ENCODE data around the gene CGB8.

CGB8 gene

GRCh38 chr19:49014123-49014869, 34.6 kb downstream of the CGB8 start:
- no peak overlapping the region for H3K9ac ChIP-seq (ENCODE audit: low read depth, low read length)
- TF ChIP-seq EZH2 (IDR thresholded peaks at IDR 0.05; ENCODE audit: borderline replicate concordance, low read depth, low read length, severe bottlenecking) (no peak), CTCF (IDR thresholded peaks at IDR 0.05; ENCODE audit: borderline replicate concordance, extremely low read depth, low read length, poor library complexity, severe bottlenecking) (no peak)
- H3K27me3 ChIP-seq (ENCODE audit: insufficient read depth, low read length, poor library complexity): peaks cover 3% of the 10 kb centered on the region
- no peak for ATAC-seq (ENCODE audit: insufficient read depth, low read depth)
- no peak overlapping the region for H3K27ac ChIP-seq (ENCODE audit: low read length)
- H3K4me1 ChIP-seq (ENCODE audit: insufficient read depth, low read length): no peaks in the 10 kb centered on the region
- peaks cover 71% of the 10 kb centered on the region for H3K36me3 ChIP-seq (ENCODE audit: insufficient read depth, low read length)
- H4K20me1 ChIP-seq (ENCODE audit: insufficient read depth, low read length): peaks cover 22% of the 10 kb centered on the region; the same call in 1 of the 2 replicates
- no peaks in the 10 kb centered on the region for H3K79me2 ChIP-seq (ENCODE audit: insufficient read depth, low read length)
- no peaks in the 10 kb centered on the region for H3K9me3 ChIP-seq (ENCODE audit: insufficient read depth, low read length, severe bottlenecking)
- DNase-seq: no peak
- no peak overlapping the region for H2AFZ ChIP-seq (ENCODE audit: low read depth, low read length)
- H3K4me3 ChIP-seq (ENCODE audit: low read depth in 1 of 2, low read length in 2 of 2): no peak overlapping the region
- H3K4me2 ChIP-seq (ENCODE audit: insufficient read depth, low read length): no peak overlapping the region

GRCh38 chr19:49011194-49011593, 37.7 kb downstream of the CGB8 start:
- Histone ChIP-seq H3K27ac (ENCODE audit: low read length) (no peak overlapping the region), H3K79me2 (ENCODE audit: insufficient read depth, low read length) (no peaks in the 10 kb centered on the region), H3K9ac (ENCODE audit: low read depth, low read length) (no peak overlapping the region), H3K36me3 (ENCODE audit: insufficient read depth, low read length) (peaks cover 85% of the 10 kb centered on the region), H2AFZ (ENCODE audit: low read depth, low read length) (no peak overlapping the region), H3K27me3 (ENCODE audit: insufficient read depth, low read length, poor library complexity) (no peaks in the 10 kb centered on the region), H3K4me3 (ENCODE audit: low read depth in 1 of 2, low read length in 2 of 2) (no peak overlapping the region), H3K4me2 (ENCODE audit: insufficient read depth, low read length) (no peak overlapping the region), H3K9me3 (ENCODE audit: insufficient read depth, low read length, severe bottlenecking) (no peaks in the 10 kb centered on the region), H4K20me1 (ENCODE audit: insufficient read depth, low read length) (peaks cover 25% of the 10 kb centered on the region), H3K4me1 (ENCODE audit: insufficient read depth, low read length) (no peaks in the 10 kb centered on the region)
- DNase-seq (no peak), ATAC-seq (ENCODE audit: insufficient read depth, low read depth) (no peak)
- TF ChIP-seq CTCF (IDR thresholded peaks at IDR 0.05; ENCODE audit: borderline replicate concordance, extremely low read depth, low read length, poor library complexity, severe bottlenecking) (no peak), EZH2 (IDR thresholded peaks at IDR 0.05; ENCODE audit: borderline replicate concordance, low read depth, low read length, severe bottlenecking) (no peak)

GRCh38 chr19:49010453-49010852, 38.5 kb downstream of the CGB8 start:
- Histone ChIP-seq H2AFZ (ENCODE audit: low read depth, low read length) (no peak overlapping the region), H3K9ac (ENCODE audit: low read depth, low read length) (no peak overlapping the region), H3K27me3 (ENCODE audit: insufficient read depth, low read length, poor library complexity) (no peaks in the 10 kb centered on the region), H3K9me3 (ENCODE audit: insufficient read depth, low read length, severe bottlenecking) (no peaks in the 10 kb centered on the region), H3K79me2 (ENCODE audit: insufficient read depth, low read length) (no peaks in the 10 kb centered on the region), H3K4me3 (ENCODE audit: low read depth in 1 of 2, low read length in 2 of 2) (no peak overlapping the region), H3K36me3 (ENCODE audit: insufficient read depth, low read length) (peaks cover 85% of the 10 kb centered on the region), H3K27ac (ENCODE audit: low read length) (no peak overlapping the region), H3K4me1 (ENCODE audit: insufficient read depth, low read length) (no peaks in the 10 kb centered on the region), H3K4me2 (ENCODE audit: insufficient read depth, low read length) (no peak overlapping the region), H4K20me1 (ENCODE audit: insufficient read depth, low read length) (peaks cover 24% of the 10 kb centered on the region)
- no peak for TF ChIP-seq CTCF (IDR thresholded peaks at IDR 0.05; ENCODE audit: borderline replicate concordance, extremely low read depth, low read length, poor library complexity, severe bottlenecking)
- no peak for TF ChIP-seq EZH2 (IDR thresholded peaks at IDR 0.05; ENCODE audit: borderline replicate concordance, low read depth, low read length, severe bottlenecking)
- 0 out of 3 replicates have a peak, but pooled peaks have one; percentile 16 for ATAC-seq (ENCODE audit: insufficient read depth, low read depth)
- DNase-seq: no peak
